ENCODE results near the gene FGFR4. TPM values are rescaled to one million over a fixed set of nuclear protein-coding genes. Genes with fewer than 3 reads are reported as not detected.

The FGFR4 gene
- total and polyA plus RNA-seq, 2 donors (not counting 1 experiment from before 2014, with no cell fraction given), result 1.2 to 2.7 TPM

DNA sequence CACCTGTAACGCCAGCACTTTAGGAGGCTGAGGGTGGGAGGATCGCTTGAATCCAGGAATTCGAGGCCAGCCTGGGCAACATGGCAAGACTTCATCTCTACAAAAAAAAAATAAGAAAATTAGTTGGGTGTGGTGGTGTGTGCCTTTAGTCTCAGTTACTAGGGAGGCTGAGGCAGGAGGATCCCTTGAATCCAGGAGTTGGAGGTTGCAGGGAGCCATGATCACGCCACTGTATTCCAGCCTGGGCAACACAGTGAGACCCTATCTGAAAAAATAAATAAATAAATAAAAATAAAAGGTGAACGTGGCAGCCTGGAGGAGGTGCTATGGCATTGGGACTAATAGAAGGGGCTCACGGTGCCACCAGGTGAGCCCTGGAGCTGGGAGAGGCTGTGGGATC is 7.1 kb downstream of the FGFR4 start:
- H3K27me3 Mint-ChIP-seq, result no peaks in the 10 kb centered on the region
- no peak for DNase-seq
- H2AFZ ChIP-seq (ENCODE audit: insufficient read depth, low read depth, low read length, poor library complexity, severe bottlenecking), result no peak overlapping the region
- no peak overlapping the region for H3K27ac ChIP-seq (ENCODE audit: low read length in 2 of 2)
- no peak overlapping the region for H3K27ac Mint-ChIP-seq
- H3K4me3 Mint-ChIP-seq, result no peak overlapping the region
- ChIA-PET POLR2A (no interaction called here), CTCF (interaction anchor here (1.5 kb wide), 1 partner anchor 22 kb away, joined by 6 read pairs; no protein-coding TSS in a partner anchor)
- no peak overlapping the region for H3K4me2 ChIP-seq (replicated peaks; ENCODE audit: low read depth, low read length, poor library complexity, severe bottlenecking)
- no peaks in the 10 kb centered on the region for H3K36me3 ChIP-seq (replicated peaks in 1 of 2; ENCODE audit: control extremely low read depth in 1 of 2, control insufficient read depth in 1 of 2, extremely low read depth in 1 of 2, insufficient read depth in 2 of 2, low read length in 1 of 2)
- no peak for ATAC-seq (ENCODE audit: low read depth)
- intact Hi-C loops (cut with micrococcal nuclease), result no loop called here
- H3K79me2 ChIP-seq (ENCODE audit: control insufficient read depth, insufficient read depth, low read length), result no peaks in the 10 kb centered on the region
- no peaks in the 10 kb centered on the region for H3K4me1 ChIP-seq (ENCODE audit: control insufficient read depth in 2 of 2, insufficient read depth in 2 of 2, low read length in 2 of 2)
- 100% methylated on average over 1 of the region's 6 CpGs for WGBS (ENCODE audit: insufficient coverage)
- TF ChIP-seq EZH2 (IDR thresholded peaks at IDR 0.05; ENCODE audit: borderline replicate concordance, insufficient read depth, low read depth, low read length, poor library complexity, severe bottlenecking), result no peak
- H3K4me1 Mint-ChIP-seq, result no peaks in the 10 kb centered on the region
- no peaks in the 10 kb centered on the region for H3K9me3 ChIP-seq (ENCODE audit: control extremely low read depth in 1 of 3, control insufficient read depth in 2 of 3, insufficient read depth in 1 of 3, low read length in 2 of 3)
- no peaks in the 10 kb centered on the region for H4K20me1 ChIP-seq (ENCODE audit: control insufficient read depth, insufficient read depth, low read length, poor library complexity, severe bottlenecking)
- H3K27me3 ChIP-seq (replicated peaks in 1 of 4; ENCODE audit: control extremely low read depth in 1 of 4, control insufficient read depth in 3 of 4, insufficient read depth in 4 of 4, low read length in 3 of 4), result peaks cover 0 to 3% (median 0%) of the 10 kb centered on the region in 4 experiments
- H3K4me3 ChIP-seq (ENCODE audit: control extremely low read depth in 1 of 5, extremely low read depth in 1 of 5, insufficient read depth in 1 of 5, low read depth in 2 of 5, low read length in 4 of 5), result no peak overlapping the region
- no peak overlapping the region for H3K9ac ChIP-seq (ENCODE audit: low read length)
- H3K9me3 Mint-ChIP-seq (ENCODE audit: insufficient read depth), result no peaks in the 10 kb centered on the region

DNA sequence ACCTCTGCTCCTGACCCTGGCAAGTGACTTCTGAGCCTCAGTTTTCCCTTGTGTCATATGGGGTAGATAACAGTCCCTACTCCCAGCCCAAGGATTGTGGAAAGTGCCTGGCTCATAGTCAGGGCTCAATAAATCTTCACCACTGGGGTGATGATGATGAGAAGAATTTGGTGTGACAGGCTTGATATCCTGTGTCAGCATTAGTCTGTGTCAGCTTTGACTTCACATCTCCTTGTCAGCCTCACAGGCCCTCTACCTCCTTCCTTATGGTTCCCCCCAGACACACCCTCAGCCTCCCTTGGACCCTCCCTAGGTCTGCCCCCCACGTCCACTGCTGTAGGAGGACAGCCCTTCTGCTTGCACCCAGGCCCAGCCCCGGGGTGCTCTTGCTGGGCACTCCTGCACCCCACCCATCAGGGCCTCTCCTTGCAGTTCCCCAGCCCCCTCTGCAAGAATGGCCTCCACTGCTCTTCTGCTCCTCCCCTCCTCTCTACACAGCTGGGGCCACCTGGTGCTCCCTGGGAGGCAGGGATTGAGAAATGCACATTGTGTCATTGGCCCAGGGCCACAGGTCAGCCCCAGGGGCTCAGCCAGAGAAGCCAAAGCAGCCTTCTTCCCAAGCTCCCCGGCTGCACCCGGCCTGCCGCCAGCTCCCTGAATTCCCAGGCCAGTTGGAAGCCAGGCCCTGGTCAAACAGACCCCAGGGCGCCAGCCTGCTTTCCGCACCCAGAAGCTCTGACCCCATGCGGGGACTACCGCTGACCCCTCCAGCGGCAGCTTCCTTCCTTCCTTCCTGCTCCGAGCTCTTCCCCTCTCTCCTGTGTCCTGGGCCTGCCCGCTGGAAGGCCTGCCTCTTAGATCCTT is 7.7 kb downstream of the FGFR4 start:
- intact Hi-C loops (cut with micrococcal nuclease), result no loop called here
- H3K27ac ChIP-seq (ENCODE audit: low read length in 2 of 2), result no peak overlapping the region
- ATAC-seq (ENCODE audit: low read depth) (no peak), DNase-seq (no peak)
- 90% methylated on average over 10 of the region's 12 CpGs for WGBS (ENCODE audit: insufficient coverage)
- no peak overlapping the region for H3K9ac ChIP-seq (ENCODE audit: low read length)
- H3K4me2 ChIP-seq (replicated peaks; ENCODE audit: low read depth, low read length, poor library complexity, severe bottlenecking), result no peak overlapping the region
- no peak overlapping the region for H3K4me3 Mint-ChIP-seq
- TF ChIP-seq EZH2 (IDR thresholded peaks at IDR 0.05; ENCODE audit: borderline replicate concordance, insufficient read depth, low read depth, low read length, poor library complexity, severe bottlenecking), result no peak
- TF ChIP-seq, protein P1, sequence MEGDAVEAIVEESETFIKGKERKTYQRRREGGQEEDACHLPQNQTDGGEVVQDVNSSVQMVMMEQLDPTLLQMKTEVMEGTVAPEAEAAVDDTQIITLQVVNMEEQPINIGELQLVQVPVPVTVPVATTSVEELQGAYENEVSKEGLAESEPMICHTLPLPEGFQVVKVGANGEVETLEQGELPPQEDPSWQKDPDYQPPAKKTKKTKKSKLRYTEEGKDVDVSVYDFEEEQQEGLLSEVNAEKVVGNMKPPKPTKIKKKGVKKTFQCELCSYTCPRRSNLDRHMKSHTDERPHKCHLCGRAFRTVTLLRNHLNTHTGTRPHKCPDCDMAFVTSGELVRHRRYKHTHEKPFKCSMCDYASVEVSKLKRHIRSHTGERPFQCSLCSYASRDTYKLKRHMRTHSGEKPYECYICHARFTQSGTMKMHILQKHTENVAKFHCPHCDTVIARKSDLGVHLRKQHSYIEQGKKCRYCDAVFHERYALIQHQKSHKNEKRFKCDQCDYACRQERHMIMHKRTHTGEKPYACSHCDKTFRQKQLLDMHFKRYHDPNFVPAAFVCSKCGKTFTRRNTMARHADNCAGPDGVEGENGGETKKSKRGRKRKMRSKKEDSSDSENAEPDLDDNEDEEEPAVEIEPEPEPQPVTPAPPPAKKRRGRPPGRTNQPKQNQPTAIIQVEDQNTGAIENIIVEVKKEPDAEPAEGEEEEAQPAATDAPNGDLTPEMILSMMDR (IDR thresholded peaks at IDR 0.05), result no peak
- no peaks in the 10 kb centered on the region for H3K27me3 ChIP-seq (replicated peaks in 1 of 4; ENCODE audit: control extremely low read depth in 1 of 4, control insufficient read depth in 3 of 4, insufficient read depth in 4 of 4, low read length in 3 of 4)
- ChIA-PET POLR2A (no interaction called here), CTCF (interaction anchor here (1.5 kb wide), 1 partner anchor 23 kb away, joined by 6 read pairs; no protein-coding TSS in a partner anchor)
- H3K9me3 ChIP-seq (ENCODE audit: control extremely low read depth in 1 of 3, control insufficient read depth in 2 of 3, insufficient read depth in 1 of 3, low read length in 2 of 3), result no peaks in the 10 kb centered on the region
- no peaks in the 10 kb centered on the region for H3K4me1 Mint-ChIP-seq
- no peaks in the 10 kb centered on the region for H3K9me3 Mint-ChIP-seq (ENCODE audit: insufficient read depth)
- no peak overlapping the region for H2AFZ ChIP-seq (ENCODE audit: insufficient read depth, low read depth, low read length, poor library complexity, severe bottlenecking)
- H3K4me3 ChIP-seq (ENCODE audit: control extremely low read depth in 1 of 5, extremely low read depth in 1 of 5, insufficient read depth in 1 of 5, low read depth in 2 of 5, low read length in 4 of 5), result no peak overlapping the region
- H3K4me1 ChIP-seq (ENCODE audit: control insufficient read depth in 2 of 2, insufficient read depth in 2 of 2, low read length in 2 of 2), result no peaks in the 10 kb centered on the region
- H3K27me3 Mint-ChIP-seq, result no peaks in the 10 kb centered on the region
- no peaks in the 10 kb centered on the region for H4K20me1 ChIP-seq (ENCODE audit: control insufficient read depth, insufficient read depth, low read length, poor library complexity, severe bottlenecking)
- H3K27ac Mint-ChIP-seq, result no peak overlapping the region
- no peaks in the 10 kb centered on the region for H3K36me3 ChIP-seq (replicated peaks in 1 of 2; ENCODE audit: control extremely low read depth in 1 of 2, control insufficient read depth in 1 of 2, extremely low read depth in 1 of 2, insufficient read depth in 2 of 2, low read length in 1 of 2)
- no peaks in the 10 kb centered on the region for H3K79me2 ChIP-seq (ENCODE audit: control insufficient read depth, insufficient read depth, low read length)

Data from B cell (primary cell).